ENCODE measurements around the gene VPS33A.
A peak's percentile ranks its signal among the peaks of the same experiment; 100 is the strongest.

VPS33A gene

GRCh38 chr12:122293081-122293480, 26.8 kb upstream of the VPS33A start:
- ChIA-PET CTCF (interaction anchor here (0.8 to 1.3 kb wide), 2 partner anchors 11 to 13 kb away, joined by 3 to 6 read pairs; no protein-coding TSS in a partner anchor), POLR2A (no interaction called here)
- no peak for TF ChIP-seq CTCF (IDR thresholded peaks at IDR 0.05; ENCODE audit: control extremely low read depth, extremely low read depth, low read depth, missing control alignments)
- peak; percentile 33 for DNase-seq (ENCODE audit: extremely low spot score)

DNA sequence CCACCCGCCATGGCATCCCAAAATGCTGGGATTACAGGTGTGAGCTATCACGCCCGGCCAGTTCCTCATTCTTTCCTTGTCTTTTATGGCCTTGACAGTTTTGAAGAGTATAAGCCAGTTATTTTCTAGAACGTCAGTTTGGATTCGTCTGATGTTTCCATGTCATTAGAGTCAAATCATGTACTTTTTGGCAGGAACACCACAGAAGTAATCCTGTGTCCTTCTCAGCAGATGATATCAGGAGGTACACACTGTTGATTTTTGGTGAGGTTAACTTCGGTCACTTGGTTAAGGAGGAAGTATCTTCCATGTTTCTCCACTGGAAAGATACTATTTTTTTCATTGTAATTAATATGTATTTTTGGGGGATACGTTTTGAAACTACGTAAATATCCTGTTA, 25.1 kb upstream of the VPS33A start:
- DNase-seq (ENCODE audit: extremely low spot score) = no peak
- no peak for TF ChIP-seq CTCF (IDR thresholded peaks at IDR 0.05; ENCODE audit: control extremely low read depth, extremely low read depth, low read depth, missing control alignments)
- ChIA-PET POLR2A (no interaction called here), CTCF (interaction anchor here (0.6 to 1.5 kb wide), 2 partner anchors 45 to 70 kb away, joined by 3 read pairs; no protein-coding TSS in a partner anchor)

- CTCF ChIA-PET = no interaction called here
- TF ChIP-seq CTCF (IDR thresholded peaks at IDR 0.05; ENCODE audit: control extremely low read depth, extremely low read depth, low read depth, missing control alignments) = no peak
- no peak for DNase-seq (ENCODE audit: extremely low spot score)
- POLR2A ChIA-PET = no interaction called here
These were observed 17.4 kb upstream of the VPS33A start for GRCh38 chr12:122283680-122284079.

- no peak for DNase-seq (ENCODE audit: extremely low spot score)
- TF ChIP-seq CTCF (IDR thresholded peaks at IDR 0.05; ENCODE audit: control extremely low read depth, extremely low read depth, low read depth, missing control alignments) = no peak
- ChIA-PET POLR2A (interaction anchor here (0.7 kb wide), 1 partner anchor 20 kb away, joined by 3 read pairs; no protein-coding TSS in a partner anchor), CTCF (interaction anchor here (0.9 kb wide), 1 partner anchor 11 kb away, joined by 3 read pairs; no protein-coding TSS in a partner anchor)
These were observed 15.8 kb upstream of the VPS33A start for GRCh38 chr12:122282061-122282460.

GRCh38 chr12:122276242-122276641, 9.9 kb upstream of the VPS33A start:
- TF ChIP-seq CTCF (IDR thresholded peaks at IDR 0.05; ENCODE audit: control extremely low read depth, extremely low read depth, low read depth, missing control alignments) = no peak
- POLR2A ChIA-PET = no interaction called here
- no peak for DNase-seq (ENCODE audit: extremely low spot score)
- CTCF ChIA-PET = no interaction called here

DNA sequence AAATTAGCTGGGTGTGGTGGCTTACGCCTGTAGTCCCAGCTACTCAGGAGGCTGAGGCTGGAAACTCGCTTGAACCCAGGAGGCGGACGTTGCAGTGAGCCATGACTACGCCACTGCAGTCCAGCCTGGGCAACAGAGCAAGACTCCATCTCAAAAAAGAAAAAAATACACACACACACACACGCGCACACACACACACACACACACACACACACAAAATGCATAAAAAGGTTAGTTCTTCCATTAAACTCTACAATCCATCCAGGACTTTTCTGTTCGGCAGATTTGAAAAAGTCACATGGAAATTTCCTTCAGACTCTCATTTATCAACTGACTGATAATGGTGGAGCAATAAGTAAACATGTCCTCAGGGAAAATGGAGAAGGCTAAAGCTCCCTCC, 9.2 kb upstream of the VPS33A start:
- DNase-seq (ENCODE audit: extremely low spot score) = no peak
- POLR2A ChIA-PET = no interaction called here
- no peak for TF ChIP-seq CTCF (IDR thresholded peaks at IDR 0.05; ENCODE audit: control extremely low read depth, extremely low read depth, low read depth, missing control alignments)
- CTCF ChIA-PET = interaction anchor here (1.4 kb wide), 1 partner anchor 14 kb away, joined by 3 read pairs; no protein-coding TSS in a partner anchor

GRCh38 chr12:122265886-122266229, 436 bp downstream of the VPS33A start:
- DNase-seq (ENCODE audit: extremely low spot score) = no peak
- ChIA-PET POLR2A (no interaction called here), CTCF (interaction anchor here (1.5 kb wide), 1 partner anchor 38 kb away, joined by 4 read pairs; no protein-coding TSS in a partner anchor)
- TF ChIP-seq CTCF (IDR thresholded peaks at IDR 0.05; ENCODE audit: control extremely low read depth, extremely low read depth, low read depth, missing control alignments) = no peak
